ENCODE results near the gene FDX2. TPM values are rescaled to one million over a fixed set of nuclear protein-coding genes. Genes with fewer than 3 reads are reported as not detected.

The FDX2 gene
- total and polyA plus RNA-seq, 2 of the 13 experiments (the other 11 are each of a cell fraction or from before 2014, with no cell fraction given) = 21.0 to 24.7 TPM

GRCh38 chr19:10332158-10332964, 16.5 kb upstream of the FDX2 start (continued):
- TF ChIP-seq ELF3 (CRISPR knock-in tag; IDR thresholded peaks at IDR 0.05) (peak; percentile 41; the same call in 1 of the 2 replicates), EP300 (IDR thresholded peaks at IDR 0.05; ENCODE audit: low read depth in 2 of 2, low read length in 2 of 2) (no peak), EP300 (CRISPR knock-in tag; IDR thresholded peaks at IDR 0.05; ENCODE audit: borderline replicate concordance) (no peak), ZNF317 (CRISPR knock-in tag; IDR thresholded peaks at IDR 0.05) (no peak), SRSF4 (IDR thresholded peaks at IDR 0.05; ENCODE audit: low read depth, low read length, poor library complexity, severe bottlenecking) (no peak), RFXANK (CRISPR knock-in tag; IDR thresholded peaks at IDR 0.05) (no peak), ZNF878 (CRISPR knock-in tag; IDR thresholded peaks at IDR 0.05) (no peak), ARID5B (CRISPR knock-in tag; IDR thresholded peaks at IDR 0.05) (peak; percentile 25; the same call in 1 of the 2 replicates), WIZ (CRISPR knock-in tag; IDR thresholded peaks at IDR 0.05) (no peak), ZBTB46 (CRISPR knock-in tag; IDR thresholded peaks at IDR 0.05; ENCODE audit: borderline replicate concordance) (no peak), JUNB (CRISPR knock-in tag; IDR thresholded peaks at IDR 0.05; ENCODE audit: borderline replicate concordance) (no peak), PAF1 (CRISPR knock-in tag; IDR thresholded peaks at IDR 0.05) (no peak), ZNF766 (CRISPR knock-in tag; IDR thresholded peaks at IDR 0.05; ENCODE audit: borderline replicate concordance) (no peak), RBAK (CRISPR knock-in tag; IDR thresholded peaks at IDR 0.05) (no peak)
- TF ChIP-seq, protein P1, sequence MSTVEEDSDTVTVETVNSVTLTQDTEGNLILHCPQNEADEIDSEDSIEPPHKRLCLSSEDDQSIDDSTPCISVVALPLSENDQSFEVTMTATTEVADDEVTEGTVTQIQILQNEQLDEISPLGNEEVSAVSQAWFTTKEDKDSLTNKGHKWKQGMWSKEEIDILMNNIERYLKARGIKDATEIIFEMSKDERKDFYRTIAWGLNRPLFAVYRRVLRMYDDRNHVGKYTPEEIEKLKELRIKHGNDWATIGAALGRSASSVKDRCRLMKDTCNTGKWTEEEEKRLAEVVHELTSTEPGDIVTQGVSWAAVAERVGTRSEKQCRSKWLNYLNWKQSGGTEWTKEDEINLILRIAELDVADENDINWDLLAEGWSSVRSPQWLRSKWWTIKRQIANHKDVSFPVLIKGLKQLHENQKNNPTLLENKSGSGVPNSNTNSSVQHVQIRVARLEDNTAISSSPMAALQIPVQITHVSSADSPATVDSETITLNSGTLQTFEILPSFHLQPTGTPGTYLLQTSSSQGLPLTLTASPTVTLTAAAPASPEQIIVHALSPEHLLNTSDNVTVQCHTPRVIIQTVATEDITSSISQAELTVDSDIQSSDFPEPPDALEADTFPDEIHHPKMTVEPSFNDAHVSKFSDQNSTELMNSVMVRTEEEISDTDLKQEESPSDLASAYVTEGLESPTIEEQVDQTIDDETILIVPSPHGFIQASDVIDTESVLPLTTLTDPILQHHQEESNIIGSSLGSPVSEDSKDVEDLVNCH (CRISPR knock-in tag; IDR thresholded peaks at IDR 0.05) = no peak
- TF ChIP-seq, protein P2, sequence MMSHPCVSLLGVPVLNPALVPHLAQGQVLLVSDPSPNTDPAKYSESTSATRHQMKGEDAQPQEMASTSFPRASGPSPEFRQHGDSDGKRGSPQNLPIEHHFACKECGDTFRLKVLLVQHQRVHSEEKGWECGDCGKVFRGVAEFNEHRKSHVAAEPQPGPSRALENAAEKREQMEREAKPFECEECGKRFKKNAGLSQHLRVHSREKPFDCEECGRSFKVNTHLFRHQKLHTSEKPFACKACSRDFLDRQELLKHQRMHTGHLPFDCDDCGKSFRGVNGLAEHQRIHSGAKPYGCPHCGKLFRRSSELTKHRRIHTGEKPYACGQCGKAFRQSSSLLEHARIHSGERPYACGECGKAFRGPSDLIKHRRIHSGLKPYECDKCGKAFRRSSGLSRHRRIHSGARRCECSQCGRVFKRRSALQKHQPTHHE (CRISPR knock-in tag; IDR thresholded peaks at IDR 0.05; ENCODE audit: borderline replicate concordance) = no peak
- TF ChIP-seq, protein P3, sequence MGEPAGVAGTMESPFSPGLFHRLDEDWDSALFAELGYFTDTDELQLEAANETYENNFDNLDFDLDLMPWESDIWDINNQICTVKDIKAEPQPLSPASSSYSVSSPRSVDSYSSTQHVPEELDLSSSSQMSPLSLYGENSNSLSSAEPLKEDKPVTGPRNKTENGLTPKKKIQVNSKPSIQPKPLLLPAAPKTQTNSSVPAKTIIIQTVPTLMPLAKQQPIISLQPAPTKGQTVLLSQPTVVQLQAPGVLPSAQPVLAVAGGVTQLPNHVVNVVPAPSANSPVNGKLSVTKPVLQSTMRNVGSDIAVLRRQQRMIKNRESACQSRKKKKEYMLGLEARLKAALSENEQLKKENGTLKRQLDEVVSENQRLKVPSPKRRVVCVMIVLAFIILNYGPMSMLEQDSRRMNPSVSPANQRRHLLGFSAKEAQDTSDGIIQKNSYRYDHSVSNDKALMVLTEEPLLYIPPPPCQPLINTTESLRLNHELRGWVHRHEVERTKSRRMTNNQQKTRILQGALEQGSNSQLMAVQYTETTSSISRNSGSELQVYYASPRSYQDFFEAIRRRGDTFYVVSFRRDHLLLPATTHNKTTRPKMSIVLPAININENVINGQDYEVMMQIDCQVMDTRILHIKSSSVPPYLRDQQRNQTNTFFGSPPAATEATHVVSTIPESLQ (CRISPR knock-in tag; conservative IDR thresholded peaks at IDR 0.05) = no peak
